Measurements from ENCODE around the gene FCRL5.

Gene FCRL5

GRCh38 chr1:157485793-157486192 lies 66.5 kb downstream of the FCRL5 start:
- DNase-seq, result no peak

- DNase-seq, result no peak
Measured at GRCh38 chr1:157484573-157484972, 67.7 kb downstream of the FCRL5 start.

GRCh38 chr1:157483635-157484034 lies 68.7 kb downstream of the FCRL5 start:
- DNase-seq, result no peak

GRCh38 chr1:157482717-157483116 lies 69.6 kb downstream of the FCRL5 start:
- DNase-seq, result no peak

GRCh38 chr1:157482174-157482573 lies 70.1 kb downstream of the FCRL5 start:
- DNase-seq, result no peak

- no peak for DNase-seq
Measured at GRCh38 chr1:157478030-157478429, 74.3 kb downstream of the FCRL5 start.

GRCh38 chr1:157477419-157477818 lies 74.9 kb downstream of the FCRL5 start:
- no peak for DNase-seq

- DNase-seq, result no peak
Measured at GRCh38 chr1:157472959-157473358, 79.4 kb downstream of the FCRL5 start.

- no peak for DNase-seq
Measured at GRCh38 chr1:157472056-157472701, 80.1 kb downstream of the FCRL5 start.

- no peak for DNase-seq
Measured at GRCh38 chr1:157471531-157471930, 80.8 kb downstream of the FCRL5 start.

- no peak for DNase-seq
Measured at GRCh38 chr1:157469752-157470675, 82.3 kb downstream of the FCRL5 start.

GRCh38 chr1:157469300-157469699 lies 83.0 kb downstream of the FCRL5 start:
- no peak for DNase-seq

- no peak for DNase-seq
Measured at GRCh38 chr1:157466011-157466410, 86.3 kb downstream of the FCRL5 start.
